T-helper 1 cell treated with Interleukin-12 subunit alpha and Interleukin-12 subunit beta and Interleukin-4 antibody, amounts not matched to agents 30 ng/mL and 1 ng/mL, for 36 hours (primary cell): ENCODE data around the gene GARRE1. TPM values are rescaled to one million over a fixed set of nuclear protein-coding genes. Genes with fewer than 3 reads are reported as not detected.

ENCODE experiments used
- intact Hi-C: fragments of 100-400 bp; cut with micrococcal nuclease; formaldehyde crosslinking; loops from one replicate; pipeline ENCODE4 v1.15.1; 2024
- total RNA-seq: library from RNA; stranded (reverse); gene quantifications from 2 replicates; pipeline ENCODE4 v1.2.3, GENCODE V29; 2022

Gene GARRE1
- total RNA-seq, 1 donor from 2014 or later = 11.0 TPM

DNA sequence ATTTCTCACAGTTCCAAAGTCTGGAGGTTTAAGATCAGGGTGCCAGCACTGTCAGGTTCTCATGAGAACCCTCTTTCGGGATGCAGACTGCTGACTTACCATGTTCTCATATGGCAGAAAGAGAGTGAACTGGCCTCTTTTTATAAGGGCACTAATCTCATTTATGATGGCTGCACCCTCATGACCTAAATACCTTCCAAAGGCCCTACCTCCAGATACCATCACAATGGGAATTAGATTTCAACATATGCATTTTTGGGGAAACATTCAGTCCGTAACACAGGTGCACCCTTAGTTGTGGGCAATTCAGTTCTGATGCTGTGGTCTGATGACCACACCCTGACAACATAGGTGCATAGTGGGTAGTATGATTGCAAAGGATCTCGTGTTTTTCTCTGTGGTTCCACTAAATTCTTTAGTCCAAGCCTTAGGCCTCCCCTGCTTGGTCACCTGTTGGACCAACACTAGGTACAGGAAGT lies 33.3 kb downstream of the GARRE1 start:
- intact Hi-C loops = no loop called here

DNA sequence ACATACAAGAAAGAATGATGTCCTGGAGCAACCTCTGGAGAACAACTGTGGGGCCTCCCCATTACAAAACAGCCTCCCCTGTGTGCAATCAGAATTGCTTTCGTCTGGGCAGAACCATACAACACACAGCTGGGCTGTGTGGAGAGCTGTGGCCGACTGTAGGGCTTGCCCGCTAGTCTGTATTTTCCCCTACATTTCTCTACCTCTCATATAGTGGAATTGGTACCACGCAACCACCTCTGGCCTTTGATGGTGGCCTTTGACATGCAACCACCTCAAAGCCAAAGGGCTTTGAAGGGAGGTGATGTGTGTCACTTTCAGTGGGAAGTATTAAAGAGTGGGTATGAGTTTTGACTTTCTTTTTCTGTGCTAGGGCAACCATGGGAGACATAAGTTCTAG lies 34.0 kb downstream of the GARRE1 start:
- intact Hi-C loops = no loop called here

DNA sequence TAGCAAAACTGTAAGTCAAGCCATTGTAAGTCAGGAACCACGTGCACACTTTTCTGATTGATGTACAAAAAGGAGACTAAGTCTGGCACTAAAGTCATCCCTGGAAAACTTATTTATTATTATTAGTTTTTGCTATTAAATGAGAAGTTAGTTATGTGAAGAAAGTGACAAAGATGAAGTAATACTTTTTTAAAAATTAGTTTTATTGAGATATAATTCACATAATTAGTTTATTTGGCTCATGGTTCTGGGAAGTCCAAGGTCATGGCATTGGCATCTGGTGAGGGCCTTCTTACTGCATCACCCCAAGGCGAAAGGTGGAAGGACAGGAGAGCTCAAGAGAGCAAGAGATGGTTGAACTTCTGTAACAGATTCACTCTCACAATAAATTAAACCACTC lies 36.9 kb downstream of the GARRE1 start:
- intact Hi-C loops = no loop called here

DNA sequence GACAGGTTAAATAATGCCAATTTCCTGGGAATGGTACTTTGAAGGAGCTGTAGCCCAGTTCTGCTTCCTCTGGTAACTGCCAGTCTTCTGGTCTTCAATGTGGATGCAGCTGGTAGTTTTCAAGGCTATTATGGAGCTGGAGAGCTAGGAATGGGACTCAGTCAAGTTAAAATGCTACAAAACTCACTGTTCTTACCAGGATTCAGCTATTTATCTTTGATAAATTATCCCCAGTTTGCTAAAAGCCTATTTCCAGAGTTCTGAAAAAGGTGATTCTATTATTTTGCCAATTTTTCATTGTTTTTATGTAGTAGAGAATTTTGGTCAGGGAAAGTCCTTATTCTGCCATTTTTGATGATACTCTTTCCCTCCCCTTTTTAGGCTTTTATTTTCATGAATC lies 40.7 kb downstream of the GARRE1 start:
- intact Hi-C loops = no loop called here

DNA sequence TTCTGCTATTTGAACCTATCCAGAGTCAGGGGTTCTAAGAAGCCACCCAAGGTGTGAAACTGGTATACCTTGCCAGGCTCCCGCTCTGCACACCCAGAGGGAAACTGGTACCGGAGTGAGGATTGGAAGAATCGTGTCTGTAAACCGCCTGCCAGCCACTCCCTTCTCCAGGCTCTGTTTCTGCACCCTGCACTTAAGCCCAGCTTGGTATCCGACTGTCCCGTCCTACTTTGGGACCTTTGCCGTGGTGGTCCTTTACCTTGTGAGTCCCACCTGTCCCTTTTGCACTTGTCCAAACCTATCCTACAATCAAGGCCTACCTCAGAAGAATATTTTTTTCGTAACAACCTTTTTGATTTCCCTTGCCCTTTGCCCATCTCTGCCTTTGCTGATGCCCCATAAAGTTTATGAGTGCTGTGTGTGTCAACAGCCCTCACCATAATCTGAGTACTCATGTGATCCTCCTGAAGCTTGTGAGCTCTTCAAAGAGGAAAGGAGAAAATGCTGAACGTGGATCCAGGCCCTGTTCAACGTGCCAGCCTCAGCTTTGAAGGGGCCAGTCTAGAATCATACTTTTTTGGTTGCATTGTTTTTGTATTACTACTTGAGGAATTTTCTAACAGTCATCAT lies 44.7 kb downstream of the GARRE1 start:
- intact Hi-C loops = no loop called here

DNA sequence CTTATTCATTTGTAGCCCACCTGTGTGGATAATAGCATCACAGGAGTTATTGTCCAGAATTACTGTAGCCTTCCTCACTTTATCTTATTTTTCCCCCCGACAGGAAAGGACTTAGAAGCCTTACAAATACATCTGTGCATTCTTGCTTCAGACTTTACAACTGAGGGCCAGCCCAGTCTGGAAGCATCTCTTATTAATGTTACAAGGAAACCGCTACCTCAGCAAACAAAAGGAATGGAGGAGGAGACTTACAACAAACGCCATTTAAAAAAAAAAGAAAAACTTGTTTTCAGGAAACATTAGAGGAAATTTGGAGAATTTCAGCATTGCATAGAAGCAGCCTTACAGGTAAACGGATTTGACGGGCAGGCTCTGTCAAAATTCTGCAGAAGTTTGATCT lies 45.2 kb downstream of the GARRE1 start:
- intact Hi-C loops = no loop called here

DNA sequence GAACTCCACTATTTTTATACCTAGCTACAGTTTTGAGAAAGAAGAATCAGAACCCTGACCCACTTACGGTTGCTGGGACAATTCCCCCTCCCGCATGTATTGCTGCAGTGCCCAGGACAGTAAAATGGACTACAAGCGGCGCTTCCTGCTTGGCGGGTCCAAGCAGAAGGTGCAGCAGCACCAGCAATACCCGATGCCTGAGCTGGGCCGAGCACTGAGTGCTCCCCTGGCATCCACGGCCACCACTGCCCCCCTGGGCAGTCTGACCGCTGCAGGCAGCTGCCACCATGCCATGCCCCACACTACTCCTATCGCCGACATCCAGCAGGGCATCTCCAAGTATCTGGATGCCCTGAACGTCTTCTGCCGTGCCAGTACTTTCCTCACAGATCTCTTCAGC lies 46.0 kb downstream of the GARRE1 start:
- intact Hi-C loops = no loop called here

DNA sequence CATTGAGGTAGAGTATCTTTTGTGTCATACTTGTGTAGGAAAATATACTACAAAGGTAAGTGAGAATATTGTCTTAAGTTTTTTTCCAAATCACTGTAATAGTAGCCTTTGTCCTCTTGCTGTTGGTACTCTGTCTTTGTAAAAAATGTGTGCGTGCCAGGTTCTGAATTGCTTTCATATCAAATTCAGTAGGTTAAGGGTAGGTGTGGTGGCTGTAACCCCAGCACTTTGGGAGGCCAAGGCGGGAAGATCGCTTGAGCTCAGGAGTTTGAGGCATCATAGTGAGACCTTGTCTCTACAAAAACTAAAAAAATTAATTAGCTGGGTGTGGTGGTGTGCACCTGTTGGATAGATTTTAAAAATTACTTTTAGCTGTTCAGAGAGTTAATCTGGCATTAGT lies 46.6 kb downstream of the GARRE1 start:
- intact Hi-C loops = no loop called here

Other genes starting within 250 kb of the GARRE1 start
- 124 and 131 TPM in 2 replicates for gene LSM14A, start 82.0 kb upstream of the GARRE1 start, total RNA-seq
- gene GPI, start 110.6 kb downstream of the GARRE1 start, total RNA-seq = 449 and 454 TPM in 2 replicates
- 14.2 and 15.0 TPM in 2 replicates for gene PDCD2L, start 149.8 kb downstream of the GARRE1 start, total RNA-seq
- gene UBA2, start 173.8 kb downstream of the GARRE1 start, total RNA-seq = 126 and 130 TPM in 2 replicates
- gene WTIP, start 227.2 kb downstream of the GARRE1 start, total RNA-seq = 0.27 and 0.37 TPM in 2 replicates